Activated CD4-positive, alpha-beta memory T cell treated with anti-CD3 and anti-CD28 coated beads, Interleukin-2, amount 10 ng/mL, durations not matched to agents 7 days and 5 days (primary cell): ENCODE results near the gene CA10. TPM values are rescaled to one million over a fixed set of nuclear protein-coding genes. Genes with fewer than 3 reads are reported as not detected.

Source experiments
- CTCF ChIA-PET: fragments of 350-600 bp; sonication (Branson Sonifier 250); formaldehyde crosslinking; loops from one replicate; lab custom pipeline; 2021; ENCODE audit warnings: antibody characterized with exemption, inconsistent platforms; lab: Charles Lee
- POLR2A ChIA-PET: fragments of 350-600 bp; sonication (Branson Sonifier 250); formaldehyde crosslinking; loops from one replicate; lab custom pipeline; 2021; ENCODE audit warnings: antibody characterized with exemption; lab: Charles Lee
- DNase-seq: peaks from one replicate; pipeline ENCODE4 v3.0.0-alpha.2; 2020
- H3K27ac Mint-ChIP-seq: one replicate; pipeline ENCODE4 v1.8.0; 2021; ENCODE audit warnings: mild to moderate bottlenecking, mixed read lengths
- H3K27me3 Mint-ChIP-seq: one replicate; pipeline ENCODE4 v1.8.0; 2021; ENCODE audit warnings: mixed read lengths
- H3K36me3 Mint-ChIP-seq: one replicate; pipeline ENCODE4 v1.8.0; 2021; ENCODE audit warnings: low read depth, mixed read lengths
- H3K4me1 Mint-ChIP-seq: one replicate; pipeline ENCODE4 v1.8.0; 2021; ENCODE audit warnings: mixed read lengths
- H3K4me3 Mint-ChIP-seq: one replicate; pipeline ENCODE4 v1.8.0; 2021; ENCODE audit warnings: mild to moderate bottlenecking, mixed read lengths
- H3K9me3 Mint-ChIP-seq: one replicate; pipeline ENCODE4 v1.8.0; 2021; ENCODE audit warnings: mixed read lengths
- total RNA-seq, 2 experiments: library from RNA; stranded (reverse); gene quantifications; one replicate each; pipeline ENCODE4 v1.2.3, GENCODE V29; 2021

CA10 gene
- total RNA-seq, 2 experiments from 2014 or later: not detected

GRCh38 chr17:51852603-51853002, 305.9 kb downstream of the CA10 start:
- H3K4me3 Mint-ChIP-seq: no peak overlapping the region
- POLR2A ChIA-PET: no interaction called here

DNA sequence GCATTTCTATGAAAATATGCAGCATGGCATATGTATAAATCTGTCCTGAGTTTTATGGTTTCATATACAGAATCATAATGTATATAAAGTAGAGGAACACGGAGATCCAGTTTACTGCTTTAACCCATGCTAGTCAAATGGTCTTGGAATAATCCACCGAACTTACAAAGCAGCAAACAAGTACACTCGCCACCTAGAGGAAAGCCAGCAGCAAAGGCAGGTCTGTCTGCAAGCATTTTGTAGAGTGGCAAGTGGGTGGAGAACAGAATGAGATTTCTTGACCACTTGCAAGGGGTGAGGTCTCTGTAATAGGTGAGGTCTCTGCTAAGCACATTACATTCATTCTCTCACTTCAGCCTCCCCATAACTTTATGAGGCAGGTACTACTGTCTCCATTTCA, 308.3 kb downstream of the CA10 start:
- H3K36me3 Mint-ChIP-seq: no peaks in the 10 kb centered on the region
- no peak overlapping the region for H3K4me3 Mint-ChIP-seq
- H3K27ac Mint-ChIP-seq: no peak overlapping the region
- H3K4me1 Mint-ChIP-seq: no peaks in the 10 kb centered on the region
- POLR2A ChIA-PET: no interaction called here
- H3K27me3 Mint-ChIP-seq: no peaks in the 10 kb centered on the region
- CTCF ChIA-PET: no interaction called here
- no peaks in the 10 kb centered on the region for H3K9me3 Mint-ChIP-seq
- DNase-seq: no peak

More at GRCh38 chr17:51852603-51853002, 305.9 kb downstream of the CA10 start:
- DNase-seq: no peak
- Mint-ChIP-seq H3K4me1 (no peaks in the 10 kb centered on the region), H3K9me3 (no peaks in the 10 kb centered on the region), H3K27me3 (no peaks in the 10 kb centered on the region), H3K36me3 (no peaks in the 10 kb centered on the region), H3K27ac (no peak overlapping the region)
- CTCF ChIA-PET: no interaction called here

DNA sequence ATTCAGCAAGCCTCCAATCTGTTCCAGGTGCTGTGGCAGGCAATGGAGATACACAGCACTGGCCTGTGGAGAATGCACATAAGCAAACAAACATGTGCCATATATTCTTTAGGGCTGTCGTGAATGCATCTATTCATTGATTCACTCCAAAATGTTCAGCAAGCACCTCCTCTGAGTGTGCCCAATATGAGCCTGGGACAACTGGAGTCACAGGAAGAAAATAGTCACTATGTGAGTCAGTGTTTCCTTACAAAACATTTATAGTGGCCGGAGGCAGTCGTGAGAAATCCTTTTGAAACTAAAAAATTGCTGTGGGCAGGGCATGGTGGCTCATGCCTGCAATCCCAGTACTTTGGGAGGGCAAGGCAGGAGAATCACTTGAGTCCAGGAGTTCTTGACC, 310.1 kb downstream of the CA10 start:
- no peak overlapping the region for H3K27ac Mint-ChIP-seq
- DNase-seq: no peak
- H3K9me3 Mint-ChIP-seq: no peaks in the 10 kb centered on the region
- CTCF ChIA-PET: no interaction called here
- no peaks in the 10 kb centered on the region for H3K36me3 Mint-ChIP-seq
- POLR2A ChIA-PET: no interaction called here
- no peaks in the 10 kb centered on the region for H3K27me3 Mint-ChIP-seq
- H3K4me3 Mint-ChIP-seq: no peak overlapping the region
- no peaks in the 10 kb centered on the region for H3K4me1 Mint-ChIP-seq

GRCh38 chr17:51846566-51846965, 311.9 kb downstream of the CA10 start:
- POLR2A ChIA-PET: no interaction called here
- Mint-ChIP-seq H3K27ac (no peak overlapping the region), H3K9me3 (no peaks in the 10 kb centered on the region)

DNA sequence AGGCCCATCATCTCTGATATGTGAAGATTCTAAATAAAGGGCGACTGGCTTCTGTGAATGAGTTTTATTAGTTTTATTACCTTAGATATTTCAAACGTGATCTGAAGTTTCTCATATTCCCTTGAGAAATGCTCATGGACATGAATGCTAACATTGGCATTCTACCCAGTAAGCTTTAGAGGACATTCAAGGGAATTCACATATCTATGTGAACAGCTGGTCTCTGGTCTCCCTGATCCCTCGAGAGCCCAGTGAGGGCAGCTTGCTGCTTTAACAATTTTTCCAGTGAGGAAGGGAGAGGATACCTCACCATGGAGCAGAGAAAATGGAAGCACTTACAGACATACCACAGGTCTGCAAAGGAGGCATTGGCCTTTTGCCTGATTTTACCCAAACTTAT, 312.7 kb downstream of the CA10 start:
- ChIA-PET CTCF (no interaction called here), POLR2A (no interaction called here)
- Mint-ChIP-seq H3K27me3 (no peaks in the 10 kb centered on the region), H3K4me1 (no peaks in the 10 kb centered on the region), H3K27ac (no peak overlapping the region), H3K4me3 (no peak overlapping the region), H3K36me3 (no peaks in the 10 kb centered on the region), H3K9me3 (no peaks in the 10 kb centered on the region)
- DNase-seq: no peak

More at GRCh38 chr17:51846566-51846965, 311.9 kb downstream of the CA10 start:
- H3K4me3 Mint-ChIP-seq: no peak overlapping the region
- H3K4me1 Mint-ChIP-seq: no peaks in the 10 kb centered on the region
- CTCF ChIA-PET: no interaction called here
- H3K27me3 Mint-ChIP-seq: no peaks in the 10 kb centered on the region
- no peaks in the 10 kb centered on the region for H3K36me3 Mint-ChIP-seq
- DNase-seq: no peak

DNA sequence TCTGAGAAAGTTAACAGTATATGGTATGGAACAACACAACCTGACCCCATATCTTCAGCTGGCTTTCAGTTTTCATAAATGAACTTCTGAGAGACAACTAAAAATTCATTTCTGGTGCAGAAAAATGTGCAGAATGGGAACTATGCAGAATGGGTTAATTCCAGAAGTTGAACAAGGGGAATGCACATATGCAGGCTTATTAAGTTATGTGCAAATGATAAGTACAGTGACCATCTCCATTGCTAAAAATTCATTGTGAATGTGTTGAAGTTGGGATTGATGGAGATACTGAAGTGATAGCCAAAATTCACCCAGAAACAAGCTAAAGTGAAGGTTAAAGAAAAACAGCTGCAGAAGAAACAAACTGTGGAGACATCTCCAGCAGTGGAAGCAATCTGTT, 315.8 kb downstream of the CA10 start:
- no peaks in the 10 kb centered on the region for H3K9me3 Mint-ChIP-seq
- no peak for DNase-seq
- no peaks in the 10 kb centered on the region for H3K27me3 Mint-ChIP-seq
- ChIA-PET CTCF (no interaction called here), POLR2A (no interaction called here)
- no peak overlapping the region for H3K4me3 Mint-ChIP-seq
- no peak overlapping the region for H3K27ac Mint-ChIP-seq
- no peaks in the 10 kb centered on the region for H3K4me1 Mint-ChIP-seq
- no peaks in the 10 kb centered on the region for H3K36me3 Mint-ChIP-seq

GRCh38 chr17:51841669-51842068, 316.8 kb downstream of the CA10 start:
- H3K36me3 Mint-ChIP-seq: no peaks in the 10 kb centered on the region
- no peaks in the 10 kb centered on the region for H3K4me1 Mint-ChIP-seq
- ChIA-PET POLR2A (no interaction called here), CTCF (no interaction called here)
- no peak for DNase-seq
- H3K27me3 Mint-ChIP-seq: no peaks in the 10 kb centered on the region
- no peak overlapping the region for H3K4me3 Mint-ChIP-seq
- H3K9me3 Mint-ChIP-seq: no peaks in the 10 kb centered on the region
- H3K27ac Mint-ChIP-seq: no peak overlapping the region

- Mint-ChIP-seq H3K36me3 (no peaks in the 10 kb centered on the region), H3K27ac (no peak overlapping the region), H3K9me3 (no peaks in the 10 kb centered on the region), H3K27me3 (no peaks in the 10 kb centered on the region), H3K4me1 (no peaks in the 10 kb centered on the region), H3K4me3 (no peak overlapping the region)
- POLR2A ChIA-PET: no interaction called here
- no peak for DNase-seq
- CTCF ChIA-PET: no interaction called here
Measured at GRCh38 chr17:51840688-51841087, 317.8 kb downstream of the CA10 start.

- DNase-seq: no peak
- CTCF ChIA-PET: no interaction called here
- POLR2A ChIA-PET: no interaction called here
- Mint-ChIP-seq H3K4me1 (no peaks in the 10 kb centered on the region), H3K4me3 (no peak overlapping the region), H3K36me3 (no peaks in the 10 kb centered on the region), H3K9me3 (no peaks in the 10 kb centered on the region), H3K27me3 (no peaks in the 10 kb centered on the region), H3K27ac (no peak overlapping the region)
Measured at GRCh38 chr17:51833620-51834019, 324.9 kb downstream of the CA10 start.

DNA sequence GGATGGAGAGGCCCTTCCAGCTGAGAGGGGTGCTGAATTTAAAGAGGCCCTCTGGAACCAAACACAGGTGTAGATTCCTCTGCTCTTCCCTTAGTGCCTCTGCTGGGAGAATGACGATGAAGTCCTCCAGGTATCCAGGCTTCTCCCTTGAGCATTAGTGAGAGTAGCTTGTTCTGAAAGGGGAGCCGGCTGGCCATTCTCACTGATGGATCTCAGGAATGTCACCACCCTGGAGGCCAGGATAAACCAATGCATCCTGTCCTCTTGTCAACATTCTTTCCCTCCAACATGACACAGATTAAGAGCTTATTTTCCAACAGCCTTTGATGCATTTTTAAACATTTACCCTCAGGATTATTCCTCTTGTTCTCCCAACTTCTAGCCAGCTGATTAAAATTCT, 325.5 kb downstream of the CA10 start:
- ChIA-PET POLR2A (no interaction called here), CTCF (no interaction called here)
- H3K4me3 Mint-ChIP-seq: no peak overlapping the region
- no peak for DNase-seq
- no peak overlapping the region for H3K27ac Mint-ChIP-seq
- H3K9me3 Mint-ChIP-seq: no peaks in the 10 kb centered on the region
- H3K36me3 Mint-ChIP-seq: no peaks in the 10 kb centered on the region
- no peaks in the 10 kb centered on the region for H3K4me1 Mint-ChIP-seq
- H3K27me3 Mint-ChIP-seq: no peaks in the 10 kb centered on the region

DNA sequence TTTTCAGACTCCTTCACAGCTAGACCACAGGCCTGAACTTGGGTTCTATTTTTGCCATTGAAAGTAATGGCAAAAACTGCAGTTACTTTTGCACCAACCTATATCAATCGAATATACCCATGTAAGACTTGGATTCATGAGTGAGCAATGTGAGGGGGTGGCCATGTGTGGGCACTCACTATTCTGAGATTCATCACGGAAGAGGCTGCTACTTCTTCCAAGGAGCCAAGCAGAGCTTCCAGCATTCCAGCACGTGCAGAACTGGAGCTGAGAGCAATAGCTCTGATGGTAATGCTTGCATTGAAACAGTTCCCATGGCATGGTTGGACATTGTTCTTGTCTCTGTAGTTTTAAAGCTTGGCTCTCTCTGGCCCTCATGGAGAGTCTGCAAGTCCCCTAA, 327.6 kb downstream of the CA10 start:
- Mint-ChIP-seq H3K4me1 (no peaks in the 10 kb centered on the region), H3K4me3 (no peak overlapping the region), H3K9me3 (no peaks in the 10 kb centered on the region), H3K27ac (no peak overlapping the region), H3K27me3 (no peaks in the 10 kb centered on the region), H3K36me3 (no peaks in the 10 kb centered on the region)
- no peak for DNase-seq
- POLR2A ChIA-PET: no interaction called here
- CTCF ChIA-PET: no interaction called here

- POLR2A ChIA-PET: no interaction called here
- H3K36me3 Mint-ChIP-seq: no peaks in the 10 kb centered on the region
Measured at GRCh38 chr17:51830451-51830850, 328.1 kb downstream of the CA10 start.

DNA sequence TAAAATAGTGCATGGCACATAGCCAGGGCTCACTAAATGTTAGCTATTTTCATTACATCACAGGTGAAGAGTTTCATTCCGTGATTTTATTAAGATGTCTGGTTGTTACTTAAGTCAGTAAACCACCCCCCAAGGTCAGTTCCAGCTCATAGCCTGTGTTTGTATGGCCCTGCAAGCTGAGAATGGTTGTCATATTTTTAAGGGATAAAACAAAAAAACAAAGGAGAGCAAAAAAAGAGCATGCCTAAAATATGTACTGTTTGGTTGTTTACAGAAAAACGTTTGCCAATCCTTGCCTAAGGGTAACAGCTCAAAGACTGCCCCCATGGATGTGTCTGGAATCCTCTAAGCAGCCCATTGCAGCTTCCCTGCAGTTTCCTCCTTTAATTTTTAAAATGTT, 329.6 kb downstream of the CA10 start:
- no peak overlapping the region for H3K27ac Mint-ChIP-seq
- H3K4me3 Mint-ChIP-seq: no peak overlapping the region
- H3K27me3 Mint-ChIP-seq: no peaks in the 10 kb centered on the region
- CTCF ChIA-PET: no interaction called here
- no peaks in the 10 kb centered on the region for H3K4me1 Mint-ChIP-seq
- H3K9me3 Mint-ChIP-seq: no peaks in the 10 kb centered on the region
- no peak for DNase-seq
- POLR2A ChIA-PET: no interaction called here
- no peaks in the 10 kb centered on the region for H3K36me3 Mint-ChIP-seq

More at GRCh38 chr17:51830451-51830850, 328.1 kb downstream of the CA10 start:
- Mint-ChIP-seq H3K27me3 (no peaks in the 10 kb centered on the region), H3K4me1 (no peaks in the 10 kb centered on the region), H3K4me3 (no peak overlapping the region), H3K27ac (no peak overlapping the region), H3K9me3 (no peaks in the 10 kb centered on the region)
- no peak for DNase-seq
- CTCF ChIA-PET: no interaction called here

GRCh38 chr17:51827140-51827539, 331.4 kb downstream of the CA10 start:
- Mint-ChIP-seq H3K27me3 (peaks cover 2% of the 10 kb centered on the region), H3K9me3 (no peaks in the 10 kb centered on the region), H3K27ac (no peak overlapping the region), H3K4me1 (no peaks in the 10 kb centered on the region), H3K36me3 (no peaks in the 10 kb centered on the region), H3K4me3 (no peak overlapping the region)
- ChIA-PET POLR2A (no interaction called here), CTCF (no interaction called here)
- DNase-seq: no peak

GRCh38 chr17:51820766-51821165, 337.7 kb downstream of the CA10 start:
- Mint-ChIP-seq H3K27ac (no peak overlapping the region), H3K4me1 (peaks cover 15% of the 10 kb centered on the region), H3K36me3 (no peaks in the 10 kb centered on the region), H3K27me3 (peaks cover 4% of the 10 kb centered on the region), H3K9me3 (no peaks in the 10 kb centered on the region), H3K4me3 (no peak overlapping the region)
- CTCF ChIA-PET: no interaction called here
- POLR2A ChIA-PET: no interaction called here
- DNase-seq: no peak
